NCI-H2029 treated with DMSO at 0.1 percent for 48 hours (cell line): Measurements from ENCODE around the gene ATF7IP2.
A peak's percentile ranks its signal among the peaks of the same experiment; 100 is the strongest.

Experiments used
- DNase-seq: peaks from one replicate; lab custom pipeline; 2025; lab: John Stamatoyannopoulos, UW

The ATF7IP2 gene

DNA sequence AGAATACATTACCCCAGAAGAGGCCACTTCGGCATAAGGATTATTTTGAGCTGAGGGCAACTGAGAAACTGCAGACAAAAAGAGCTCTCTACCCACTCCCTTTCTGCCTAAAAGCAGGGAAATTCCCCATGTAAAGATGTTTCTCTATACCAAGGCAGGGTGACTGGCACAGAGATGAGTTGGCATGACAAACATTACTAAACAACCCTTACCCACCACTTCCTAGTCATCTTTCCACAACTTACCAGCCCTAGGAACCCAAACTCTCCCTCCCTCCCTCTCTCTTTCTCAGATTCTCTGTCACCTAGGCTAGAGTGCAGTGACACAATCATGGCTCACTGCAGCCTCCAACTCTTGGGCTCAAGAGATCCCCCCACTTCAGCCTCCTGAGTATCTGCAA, 126.0 kb downstream of the ATF7IP2 start:
- DNase-seq: no peak

DNA sequence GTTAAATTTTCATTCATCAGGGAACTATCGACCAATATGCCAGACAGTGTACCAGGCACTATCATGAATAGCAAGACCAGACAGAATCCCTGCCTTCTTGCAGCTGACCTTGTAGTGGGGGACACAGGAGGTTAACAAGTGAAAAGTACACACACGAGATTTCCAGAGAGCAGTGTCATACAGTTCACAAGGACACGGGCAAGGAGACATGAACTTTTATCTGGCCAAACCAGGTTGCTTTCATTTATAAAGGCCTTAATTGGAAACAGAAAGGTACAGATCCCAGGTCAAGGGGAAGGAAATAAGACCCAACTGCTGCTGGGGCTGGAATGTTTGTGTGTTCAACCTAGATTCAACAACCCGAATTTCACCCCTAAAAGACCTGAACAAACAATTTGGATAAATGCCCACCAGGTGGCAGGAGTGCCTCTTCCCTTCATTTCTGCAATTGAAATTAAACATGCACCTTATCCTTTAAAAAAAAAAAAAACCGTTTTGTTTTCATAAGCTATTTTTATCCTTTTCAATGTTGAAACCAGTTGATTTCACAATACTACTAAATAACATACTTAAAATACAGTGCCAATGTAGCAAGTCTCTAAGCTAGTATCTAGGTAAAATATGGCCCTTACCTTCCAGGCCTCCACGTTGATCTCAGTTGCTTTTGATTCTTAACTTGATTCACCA, 128.7 kb downstream of the ATF7IP2 start:
- peak; percentile 49 for DNase-seq

DNA sequence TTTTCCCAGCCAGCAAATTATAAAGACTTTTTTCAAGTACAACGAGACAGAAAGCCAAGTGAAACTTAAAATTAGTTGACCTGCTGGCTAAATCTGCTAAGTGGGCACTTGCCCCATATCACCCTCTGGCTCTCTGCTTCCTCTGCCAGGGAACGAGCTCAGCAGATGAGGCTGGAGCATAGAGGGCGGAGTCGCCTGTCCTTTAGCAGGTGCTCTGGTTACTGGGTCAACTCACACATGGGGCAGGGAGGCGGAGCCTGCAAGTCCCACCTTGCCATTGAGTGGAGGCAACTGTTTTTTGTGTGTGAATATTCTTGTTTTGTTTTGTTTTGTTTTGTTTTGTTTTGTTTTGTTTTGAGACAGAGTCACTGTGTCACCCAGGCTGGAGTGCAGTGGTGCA, 132.0 kb downstream of the ATF7IP2 start:
- DNase-seq: no peak

DNA sequence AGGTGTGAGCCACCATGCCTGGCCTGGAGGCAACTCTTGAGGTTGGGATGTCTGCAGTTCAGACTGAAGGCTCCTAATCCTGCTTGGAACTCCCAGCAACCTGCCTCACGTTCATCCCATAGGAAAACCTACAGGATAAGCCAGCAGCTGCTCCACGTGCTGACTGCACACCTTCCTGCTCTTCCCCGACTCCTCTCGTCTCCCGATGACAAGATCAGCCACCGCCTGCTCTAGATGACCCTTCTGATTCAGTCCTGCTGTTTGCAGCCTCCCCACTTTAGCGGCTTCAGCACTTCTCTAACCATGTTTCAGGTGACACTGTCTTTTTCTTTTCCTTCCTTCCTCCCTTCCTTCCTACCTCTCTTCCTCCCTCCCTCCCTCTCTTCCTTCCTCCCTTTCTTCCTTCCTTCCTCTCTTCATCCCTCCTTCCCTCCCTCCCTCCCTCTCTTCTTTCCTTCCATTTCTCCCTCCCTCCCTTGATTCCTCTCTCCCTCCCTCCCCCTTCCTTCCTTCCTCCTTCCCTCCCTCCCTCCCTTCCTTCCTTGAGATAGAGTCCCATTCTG, 132.7 kb downstream of the ATF7IP2 start:
- no peak for DNase-seq

DNA sequence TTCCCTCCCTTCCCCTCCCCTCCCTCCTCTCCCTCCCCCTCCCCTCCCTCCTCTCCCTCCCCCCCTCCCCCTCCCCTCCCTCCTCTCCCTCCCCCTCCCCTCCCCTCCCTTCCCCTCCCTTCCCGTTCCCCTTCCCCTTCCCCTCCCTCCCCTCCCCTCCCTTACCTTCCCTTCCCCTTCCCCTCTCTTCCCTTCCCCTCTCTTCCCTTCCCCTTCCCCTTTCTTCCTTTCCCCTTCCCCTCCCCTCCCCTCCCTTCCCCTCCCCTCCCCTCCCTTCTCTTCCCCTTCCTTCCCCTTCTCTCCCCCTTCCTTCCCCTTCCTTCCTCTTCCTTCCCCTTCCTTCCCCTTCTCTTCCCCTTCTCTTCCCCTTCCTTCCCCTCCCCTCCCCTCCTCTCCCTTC, 133.4 kb downstream of the ATF7IP2 start:
- DNase-seq: no peak

DNA sequence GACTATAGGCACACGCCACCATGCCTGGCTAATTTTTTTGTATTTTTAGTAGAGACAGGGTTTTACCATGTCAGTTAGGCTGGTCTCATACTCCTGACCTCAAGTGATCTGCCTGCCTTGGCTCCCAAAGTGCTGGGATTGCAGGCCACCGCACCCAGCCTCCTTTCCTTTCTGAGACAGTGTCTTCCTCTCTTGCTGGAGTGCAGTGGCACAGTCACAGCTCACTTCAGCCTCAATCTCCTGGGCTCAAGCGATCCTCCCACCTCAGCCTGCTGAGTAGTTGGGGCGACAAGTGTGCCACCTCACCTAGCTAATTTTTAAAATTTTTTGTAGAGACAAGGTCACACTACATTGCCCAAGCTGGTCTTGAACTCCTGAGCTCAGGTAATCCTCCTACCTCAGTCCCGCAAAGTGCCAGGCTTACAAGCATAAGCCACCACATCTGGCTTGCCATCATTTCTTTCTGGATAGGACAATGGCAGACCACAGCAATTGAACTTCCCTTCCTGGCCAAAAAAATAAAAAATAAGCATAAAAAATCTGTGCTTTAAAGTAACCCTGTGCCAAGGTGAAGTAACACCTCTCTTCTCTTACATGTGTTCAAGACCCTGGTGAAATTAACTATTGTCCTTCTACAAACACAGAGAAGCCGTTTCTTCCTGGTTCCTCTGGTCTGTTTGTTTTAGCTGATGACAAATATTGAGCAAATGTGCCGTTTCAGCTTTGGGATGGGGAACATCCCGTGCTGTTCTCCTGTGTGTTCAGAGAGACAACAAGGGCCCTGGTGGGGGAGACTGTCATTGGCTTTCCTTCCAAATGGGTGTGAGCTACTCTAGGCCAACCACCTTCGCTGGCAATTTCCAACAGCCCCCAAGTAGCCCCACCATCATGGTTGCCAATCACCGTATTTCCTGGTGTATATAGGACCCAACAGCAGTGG, 134.3 kb downstream of the ATF7IP2 start:
- peak; percentile 42 for DNase-seq

DNA sequence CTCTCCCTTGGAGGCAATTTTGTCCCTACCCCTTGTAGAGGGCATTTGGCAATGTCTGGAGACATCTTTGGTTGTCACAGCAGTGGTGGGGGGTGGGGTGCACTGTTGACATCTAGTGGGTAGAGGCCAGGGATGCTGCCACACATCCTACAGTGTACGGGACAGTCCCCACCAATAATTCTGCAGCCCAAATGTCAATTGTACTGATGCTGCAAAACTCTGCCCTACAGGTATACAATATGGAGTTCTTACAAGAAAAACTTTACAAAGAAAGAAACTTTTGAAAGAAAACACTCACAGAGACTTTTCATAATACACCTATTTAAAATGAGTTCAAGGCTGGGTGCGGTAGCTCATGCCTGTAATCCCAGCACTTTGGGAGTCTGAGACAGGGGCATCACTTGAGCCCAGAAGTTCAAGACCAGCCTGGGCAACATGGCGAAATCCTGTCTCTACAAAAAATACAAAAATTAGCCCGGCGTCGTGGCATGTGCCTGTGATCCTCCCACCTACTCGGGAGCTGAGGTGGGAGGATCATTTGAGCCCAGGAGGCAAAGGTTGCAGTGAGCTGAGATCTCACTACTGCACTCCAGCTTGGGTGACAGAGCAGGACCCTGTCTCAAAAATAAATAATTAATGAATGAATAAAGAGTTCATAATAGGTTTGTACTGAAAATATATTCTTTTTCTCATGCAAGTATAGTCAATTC, 135.2 kb downstream of the ATF7IP2 start:
- DNase-seq: no peak

DNA sequence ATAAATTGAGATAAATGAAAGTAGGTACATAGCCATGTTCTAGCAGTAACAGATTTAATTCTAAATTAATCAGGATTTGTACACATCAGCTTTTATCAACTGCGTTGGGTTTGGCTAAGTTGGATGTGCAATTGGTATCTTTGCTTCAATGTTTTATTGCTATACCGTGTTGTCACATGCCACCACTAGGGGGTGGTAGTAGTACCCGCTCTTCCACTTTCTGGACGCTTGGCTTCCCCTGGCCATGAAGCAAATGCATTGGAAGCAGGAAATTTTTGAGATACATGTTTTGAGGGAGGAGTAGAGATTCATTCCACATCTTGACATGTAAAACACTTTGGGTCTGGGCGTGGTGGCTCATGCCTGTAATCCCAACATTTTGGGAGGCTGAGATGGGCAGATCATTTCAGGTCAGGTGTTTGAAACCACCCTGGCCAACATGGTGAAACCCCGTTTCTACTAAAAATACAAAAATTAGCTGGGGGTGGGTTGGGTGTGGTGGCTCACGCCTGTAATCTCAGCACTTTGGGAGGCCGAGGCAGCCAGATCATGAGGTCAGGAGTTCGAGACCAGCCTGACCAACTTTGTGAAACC, 135.9 kb downstream of the ATF7IP2 start:
- DNase-seq: peak; percentile 8

DNA sequence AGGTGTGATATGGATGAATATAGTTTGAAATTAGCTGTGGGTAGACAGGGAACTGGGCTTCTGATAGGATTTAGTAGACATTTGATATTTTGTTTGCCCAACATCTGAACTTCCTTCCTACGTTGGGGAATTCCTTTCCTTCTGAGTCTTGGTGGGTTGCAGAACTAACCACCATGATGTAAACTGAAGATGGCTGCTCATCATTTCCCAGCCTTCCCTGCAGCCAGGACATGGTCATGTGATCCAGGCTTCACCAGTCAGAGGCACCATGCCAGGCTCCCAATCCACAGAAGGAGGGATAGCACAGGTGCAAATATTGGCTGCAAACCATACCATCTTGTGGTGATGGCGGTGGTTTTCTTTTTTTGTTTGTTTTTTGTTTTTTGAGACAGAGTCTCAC, 137.1 kb downstream of the ATF7IP2 start:
- DNase-seq: peak; percentile 3

DNA sequence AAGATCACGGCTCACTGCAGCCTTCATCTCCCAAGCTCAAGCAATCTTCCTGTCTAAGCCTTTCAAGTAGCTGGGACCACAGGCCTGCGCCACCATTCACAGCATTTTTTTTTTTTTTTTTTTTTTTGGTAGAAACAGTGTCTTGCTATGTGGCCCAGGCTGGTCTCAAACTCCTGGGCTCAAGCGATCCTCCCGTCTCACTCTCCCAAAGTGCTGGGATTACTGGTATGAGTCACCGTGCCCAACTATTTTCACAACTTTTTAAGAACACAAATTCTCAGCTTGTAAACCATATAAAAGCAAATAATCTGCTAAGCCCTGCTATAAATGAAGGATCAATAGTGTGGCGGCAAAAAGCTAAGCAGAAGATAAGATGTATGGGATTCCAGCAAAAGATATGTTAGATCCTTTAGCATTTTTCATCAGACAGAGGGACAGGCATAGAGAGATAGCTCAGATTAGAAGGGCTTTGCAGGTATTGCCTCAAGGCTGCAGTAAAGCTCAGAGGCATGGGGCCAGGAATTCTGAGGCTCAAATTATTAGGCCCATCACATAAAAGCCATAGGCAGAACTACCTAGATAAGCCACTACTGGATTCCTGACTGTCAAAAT, 139.5 kb downstream of the ATF7IP2 start:
- no peak for DNase-seq

DNA sequence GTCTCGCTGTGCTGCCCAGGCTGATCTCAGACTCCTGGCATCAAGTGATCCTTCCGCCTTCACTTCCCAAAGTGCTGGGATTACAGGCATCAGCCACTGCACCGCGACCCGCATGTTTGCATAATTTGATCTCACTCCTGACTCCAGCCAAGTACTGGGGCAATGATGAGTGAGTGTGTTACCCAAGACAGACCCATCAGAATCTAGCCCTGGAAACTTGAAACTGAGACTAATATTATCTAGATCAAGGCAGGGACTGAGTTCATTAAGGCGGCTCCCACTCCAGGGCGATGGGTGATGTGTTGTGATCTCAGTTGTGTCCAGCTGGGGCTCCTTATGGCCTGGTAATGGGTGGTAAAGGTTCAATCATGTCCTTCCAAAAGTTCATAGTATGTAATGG, 141.1 kb downstream of the ATF7IP2 start:
- no peak for DNase-seq

DNA sequence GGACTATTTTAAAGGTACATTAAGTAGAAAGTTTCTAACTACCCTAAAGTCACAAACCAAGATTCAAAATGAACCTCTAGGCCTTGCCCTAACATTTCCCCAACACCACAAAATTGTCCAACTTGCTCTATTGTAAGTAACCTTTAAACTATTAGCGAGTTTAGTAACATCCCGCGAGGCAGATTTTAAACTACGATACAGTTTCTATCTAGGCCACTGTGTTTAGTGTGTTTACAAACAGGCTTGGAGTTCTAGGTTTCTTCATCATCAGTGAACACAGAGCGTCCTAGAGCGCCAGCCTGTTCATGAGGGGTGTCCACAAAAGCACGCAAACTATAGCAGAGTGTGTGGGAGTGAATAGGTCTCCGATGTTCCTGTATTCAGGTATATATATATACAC, 142.8 kb downstream of the ATF7IP2 start:
- DNase-seq: no peak

DNA sequence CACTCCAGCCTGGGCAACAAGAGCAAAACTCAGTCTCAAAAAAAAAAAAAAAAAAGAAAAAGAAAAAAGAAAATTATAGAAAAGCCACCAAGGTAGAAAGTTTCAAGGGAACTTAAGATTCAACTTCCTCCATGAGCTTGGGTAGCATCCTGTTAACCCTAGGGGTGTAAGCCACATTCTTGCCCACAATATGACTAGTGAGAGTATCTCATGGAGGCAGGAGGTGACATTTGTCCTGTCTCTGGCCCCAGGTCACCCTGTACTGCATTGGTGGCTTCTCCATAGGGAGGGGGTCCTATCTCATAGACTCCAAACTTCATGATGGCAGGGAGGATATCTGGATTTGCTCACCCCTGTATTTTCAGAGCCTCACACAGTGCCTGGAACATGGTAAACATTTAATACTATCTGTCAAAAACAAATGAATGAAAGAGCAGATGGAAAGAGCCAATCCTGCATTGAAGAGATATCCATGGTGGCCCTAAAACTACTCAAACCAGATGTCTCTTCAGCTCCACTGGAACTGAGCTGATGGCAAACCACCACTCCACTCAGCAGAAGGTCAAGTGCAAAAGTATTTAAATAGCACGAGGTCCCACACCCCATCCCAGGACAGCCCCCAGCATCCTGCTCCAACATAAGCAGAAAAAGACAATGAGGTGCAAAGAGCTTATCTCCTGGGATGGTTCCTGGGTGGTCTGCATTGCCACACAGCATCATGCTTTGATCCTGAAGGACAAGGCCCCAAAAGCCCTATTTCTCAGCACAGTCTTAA, 144.2 kb downstream of the ATF7IP2 start:
- DNase-seq: no peak

DNA sequence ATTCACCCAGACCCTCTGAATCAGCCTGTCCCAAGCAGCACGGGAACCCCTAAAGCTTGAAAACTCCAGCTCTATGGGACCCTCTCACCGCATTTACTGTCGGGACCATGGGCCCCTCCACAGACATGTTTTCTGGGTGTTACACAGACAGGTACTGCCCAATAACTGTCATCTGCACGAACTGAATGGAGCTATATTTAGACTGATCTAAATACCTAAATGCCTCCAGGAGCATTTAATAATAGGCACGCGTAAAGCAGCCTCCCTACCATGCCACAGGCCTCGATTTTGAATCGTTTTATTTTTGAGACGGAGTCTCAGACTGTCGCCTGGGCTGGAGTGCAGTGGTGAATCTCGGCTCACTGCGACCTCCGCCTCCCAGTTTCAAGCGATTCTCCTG, 144.8 kb downstream of the ATF7IP2 start:
- no peak for DNase-seq

DNA sequence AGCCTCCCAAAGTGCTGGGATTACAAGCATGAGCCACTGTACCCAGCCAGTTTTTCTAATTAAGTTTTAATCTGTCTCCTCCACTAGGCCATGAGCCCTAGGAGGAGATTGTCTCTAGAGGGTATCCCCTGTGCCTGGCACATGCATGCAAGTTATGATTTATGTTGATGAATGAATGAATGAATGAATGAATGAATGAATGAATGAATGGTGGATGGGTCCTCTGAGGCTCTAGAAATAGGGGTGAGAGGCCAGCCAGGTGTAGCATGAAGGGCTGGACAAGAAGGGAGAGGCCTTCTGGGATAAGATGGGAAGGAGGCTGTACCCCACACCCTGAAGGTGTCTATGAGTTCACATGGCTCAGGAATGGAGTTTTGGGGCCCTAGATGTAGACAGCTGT, 145.7 kb downstream of the ATF7IP2 start:
- DNase-seq: no peak
